Activated naive CD4-positive, alpha-beta T cell treated with anti-CD3 and anti-CD28 coated beads, Interleukin-2, amount 50 U/mL, for 24 hours (primary cell): ENCODE results near the gene DISP2.
A peak's percentile ranks its signal among the peaks of the same experiment; 100 is the strongest.

Experiments used
- H3K27ac Mint-ChIP-seq: one replicate; pipeline ENCODE4 v1.8.0; 2021; ENCODE audit warnings: mild to moderate bottlenecking, mixed read lengths
- H3K27me3 Mint-ChIP-seq: one replicate; pipeline ENCODE4 v1.8.0; 2021; ENCODE audit warnings: mixed read lengths
- H3K36me3 Mint-ChIP-seq: one replicate; pipeline ENCODE4 v1.8.0; 2021; ENCODE audit warnings: mixed read lengths
- H3K4me1 Mint-ChIP-seq: one replicate; pipeline ENCODE4 v1.8.0; 2021; ENCODE audit warnings: mixed read lengths
- H3K4me3 Mint-ChIP-seq: one replicate; pipeline ENCODE4 v1.8.0; 2021; ENCODE audit warnings: mild to moderate bottlenecking, mixed read lengths
- H3K9me3 Mint-ChIP-seq: one replicate; pipeline ENCODE4 v1.8.0; 2021; ENCODE audit warnings: mixed read lengths

DISP2 gene

DNA sequence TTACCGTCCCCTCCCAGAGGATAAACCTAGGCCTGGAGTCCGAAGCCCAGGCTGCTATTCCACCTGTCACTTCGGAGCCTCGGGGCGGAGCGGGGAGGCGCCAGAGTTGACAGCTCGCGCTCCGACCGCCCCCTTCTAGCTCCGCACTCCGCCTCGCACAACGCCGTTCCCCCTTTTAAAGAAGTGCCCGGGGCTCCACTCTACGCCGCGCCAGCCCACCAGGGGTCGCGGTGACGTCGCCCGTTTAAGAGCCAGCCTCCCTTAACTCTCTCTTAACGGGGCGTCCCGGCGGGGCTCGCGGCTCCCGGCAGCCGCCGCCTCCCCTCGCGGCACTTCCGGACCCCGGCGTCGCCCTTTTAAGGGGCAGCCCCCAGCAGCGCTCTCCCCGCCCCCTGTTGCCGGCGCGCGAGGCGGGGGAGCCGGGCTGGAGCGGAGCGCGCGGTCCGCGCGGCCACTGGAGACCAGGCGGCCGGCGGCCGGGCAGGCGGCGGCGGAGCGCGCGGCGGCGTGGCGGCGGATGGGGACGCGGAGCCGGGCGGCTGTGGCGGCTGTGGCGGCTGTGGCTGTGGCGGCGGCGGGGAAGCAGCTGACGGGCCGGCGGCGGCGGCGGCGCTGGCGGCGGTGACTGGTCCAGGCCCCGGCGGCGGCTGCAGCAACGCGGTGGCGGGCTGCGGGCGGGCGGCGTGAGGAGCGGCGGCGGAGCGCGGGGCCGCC lies 34.6 kb upstream of the DISP2 start, which contains the start of gene INAFM2:
INAFM2 (plus strand) TSS at position 454 of the 714 bp plus-strand sequence. CDS start 364 bp downstream, outside the sequence.
- H3K27me3 Mint-ChIP-seq: no peaks in the 10 kb centered on the region
- H3K36me3 Mint-ChIP-seq: no peaks in the 10 kb centered on the region
- peaks cover 41% of the 10 kb centered on the region for H3K4me1 Mint-ChIP-seq
- peak within 1 kb of the TSS; percentile 85 for H3K4me3 Mint-ChIP-seq
- no peak within 1 kb of the TSS for H3K27ac Mint-ChIP-seq
- no peaks in the 10 kb centered on the region for H3K9me3 Mint-ChIP-seq

DNA sequence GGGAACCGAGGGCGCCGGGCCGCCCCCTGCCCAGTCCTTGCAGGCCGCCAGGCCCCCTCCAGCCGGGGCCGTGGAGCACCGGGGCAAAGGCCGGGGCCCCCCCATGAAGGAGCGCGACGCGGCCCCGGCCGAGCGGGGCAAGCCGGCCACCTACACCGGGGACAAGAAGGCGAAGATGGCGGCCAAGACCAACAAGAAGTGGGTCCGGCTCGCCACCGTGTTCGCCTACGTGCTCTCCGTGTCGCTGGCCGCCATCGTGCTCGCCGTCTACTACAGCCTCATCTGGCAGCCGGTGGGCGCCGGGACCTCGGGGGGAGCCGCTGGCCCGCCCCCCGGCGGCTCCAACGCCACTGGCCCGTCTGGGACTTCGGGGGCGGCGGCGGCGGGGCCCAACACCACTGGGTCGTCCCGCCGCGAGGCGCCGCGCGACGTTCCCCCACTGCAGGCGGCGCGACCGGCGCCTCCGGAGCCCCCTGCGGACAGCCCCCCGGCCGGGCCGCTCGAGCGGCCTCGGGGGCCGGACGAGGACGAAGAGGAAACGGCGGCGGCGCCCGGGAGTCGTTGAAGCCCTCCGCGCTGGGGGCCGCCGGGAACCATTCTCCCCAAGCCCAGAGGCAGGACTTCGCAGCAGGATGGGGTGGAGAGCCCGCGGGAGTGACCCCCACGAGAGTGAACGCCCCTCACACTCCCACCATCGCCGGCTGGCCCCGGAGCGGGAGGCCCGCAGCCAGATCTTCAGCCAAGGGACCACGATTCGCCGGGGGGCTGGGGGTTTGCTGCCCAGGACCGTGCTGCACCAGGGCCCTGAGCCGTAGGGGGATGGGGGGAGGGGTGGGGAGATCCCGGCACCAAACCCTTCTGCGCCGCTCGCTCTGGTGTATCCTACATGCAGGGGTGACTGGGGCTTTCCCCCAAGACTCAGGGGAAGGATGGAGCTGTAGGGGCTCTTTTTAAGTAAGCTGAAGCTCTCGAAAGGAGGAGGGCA lies 33.8 kb upstream of the DISP2 start:
- H3K9me3 Mint-ChIP-seq: no peaks in the 10 kb centered on the region
- peaks cover 41% of the 10 kb centered on the region for H3K4me1 Mint-ChIP-seq
- no peaks in the 10 kb centered on the region for H3K36me3 Mint-ChIP-seq
- peak overlapping the region; percentile 82 for H3K4me3 Mint-ChIP-seq
- H3K27me3 Mint-ChIP-seq: no peaks in the 10 kb centered on the region
- H3K27ac Mint-ChIP-seq: no peak overlapping the region

DNA sequence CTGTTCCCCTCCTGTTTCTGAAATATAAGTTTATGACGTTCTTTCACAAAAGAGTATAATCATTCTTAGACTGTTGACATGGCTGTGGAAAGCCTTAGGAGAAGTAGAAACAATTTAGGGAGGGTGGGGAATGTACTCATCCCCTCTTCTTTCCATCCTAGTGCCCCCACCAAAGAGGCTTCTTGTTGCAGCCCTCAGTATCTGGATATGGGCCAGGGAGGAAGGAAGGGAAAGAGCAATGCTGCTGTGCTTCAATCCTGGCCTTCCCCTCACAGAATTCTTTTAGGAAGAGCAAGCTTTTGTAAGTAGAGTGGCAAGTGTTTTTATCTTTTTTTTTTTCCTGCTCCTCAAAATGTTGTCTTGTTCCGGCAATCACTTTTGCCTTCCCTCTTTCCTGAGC lies 32.8 kb upstream of the DISP2 start:
- H3K36me3 Mint-ChIP-seq: no peaks in the 10 kb centered on the region
- H3K4me1 Mint-ChIP-seq: peaks cover 41% of the 10 kb centered on the region
- no peaks in the 10 kb centered on the region for H3K9me3 Mint-ChIP-seq
- no peaks in the 10 kb centered on the region for H3K27me3 Mint-ChIP-seq
- H3K4me3 Mint-ChIP-seq: peak overlapping the region; percentile 82
- peak overlapping the region; percentile 15 for H3K27ac Mint-ChIP-seq

DNA sequence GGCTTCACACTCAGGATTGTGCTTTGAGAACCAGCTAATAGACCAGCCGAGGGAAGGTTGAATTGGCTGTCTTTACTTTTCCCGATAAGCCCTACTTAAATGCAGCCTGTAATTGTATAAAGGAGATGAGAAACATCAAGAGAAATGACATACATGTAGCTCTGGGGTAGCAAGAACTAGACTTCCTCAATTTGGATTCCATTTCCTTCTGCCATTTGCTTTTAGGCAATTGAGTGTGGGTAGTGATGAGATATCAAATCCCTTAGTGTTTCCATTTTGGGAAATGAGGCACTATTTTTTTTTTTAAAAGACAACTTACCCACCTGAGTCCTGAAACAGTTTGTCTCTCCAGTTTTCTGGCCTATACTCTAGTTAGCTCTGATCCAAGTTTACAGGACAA lies 32.3 kb upstream of the DISP2 start:
- H3K4me3 Mint-ChIP-seq: no peak overlapping the region
- no peaks in the 10 kb centered on the region for H3K36me3 Mint-ChIP-seq
- peaks cover 41% of the 10 kb centered on the region for H3K4me1 Mint-ChIP-seq

GRCh38 chr15:40327457-40327856 lies 30.6 kb upstream of the DISP2 start:
- Mint-ChIP-seq H3K27me3 (no peaks in the 10 kb centered on the region), H3K36me3 (no peaks in the 10 kb centered on the region), H3K9me3 (no peaks in the 10 kb centered on the region), H3K4me1 (peaks cover 26% of the 10 kb centered on the region), H3K4me3 (no peak overlapping the region), H3K27ac (no peak overlapping the region)

More for the DNA sequence above, 32.3 kb upstream of the DISP2 start:
- Mint-ChIP-seq H3K27me3 (no peaks in the 10 kb centered on the region), H3K27ac (no peak overlapping the region), H3K9me3 (no peaks in the 10 kb centered on the region)

DNA sequence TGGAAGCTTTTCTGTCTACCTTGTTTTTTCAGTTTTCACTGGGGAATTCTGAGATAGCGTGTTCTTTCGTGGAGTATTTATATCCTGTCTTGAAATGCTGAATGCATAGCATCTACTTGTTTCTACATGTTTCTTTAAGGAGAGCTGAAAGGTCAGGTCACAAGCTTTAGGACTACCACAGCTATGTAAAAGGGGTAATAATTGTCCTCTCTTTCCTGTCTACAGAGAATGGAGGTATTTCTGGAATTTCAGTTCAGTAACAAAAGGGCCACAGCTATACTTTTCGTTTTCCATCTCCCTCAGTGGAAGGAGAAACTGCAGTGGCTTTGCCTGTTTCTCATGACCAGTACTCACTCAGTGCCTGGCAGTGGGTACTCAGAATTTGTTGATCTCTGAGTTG lies 29.8 kb upstream of the DISP2 start:
- no peaks in the 10 kb centered on the region for H3K36me3 Mint-ChIP-seq
- no peaks in the 10 kb centered on the region for H3K27me3 Mint-ChIP-seq
- H3K4me3 Mint-ChIP-seq: no peak overlapping the region
- H3K4me1 Mint-ChIP-seq: peaks cover 22% of the 10 kb centered on the region
- no peak overlapping the region for H3K27ac Mint-ChIP-seq
- H3K9me3 Mint-ChIP-seq: no peaks in the 10 kb centered on the region

- no peaks in the 10 kb centered on the region for H3K9me3 Mint-ChIP-seq
- no peak overlapping the region for H3K27ac Mint-ChIP-seq
- H3K4me1 Mint-ChIP-seq: peaks cover 23% of the 10 kb centered on the region
- no peaks in the 10 kb centered on the region for H3K36me3 Mint-ChIP-seq
- no peaks in the 10 kb centered on the region for H3K27me3 Mint-ChIP-seq
- H3K4me3 Mint-ChIP-seq: no peak overlapping the region
Observed at GRCh38 chr15:40328751-40329150, 29.3 kb upstream of the DISP2 start.

GRCh38 chr15:40329804-40330203 lies 28.2 kb upstream of the DISP2 start:
- no peak overlapping the region for H3K4me3 Mint-ChIP-seq
- no peaks in the 10 kb centered on the region for H3K27me3 Mint-ChIP-seq
- peaks cover 30% of the 10 kb centered on the region for H3K4me1 Mint-ChIP-seq
- no peaks in the 10 kb centered on the region for H3K36me3 Mint-ChIP-seq
- H3K9me3 Mint-ChIP-seq: no peaks in the 10 kb centered on the region
- no peak overlapping the region for H3K27ac Mint-ChIP-seq

- H3K27ac Mint-ChIP-seq: no peak overlapping the region
- no peak overlapping the region for H3K4me3 Mint-ChIP-seq
- H3K36me3 Mint-ChIP-seq: no peaks in the 10 kb centered on the region
- peaks cover 24% of the 10 kb centered on the region for H3K4me1 Mint-ChIP-seq
- no peaks in the 10 kb centered on the region for H3K9me3 Mint-ChIP-seq
- H3K27me3 Mint-ChIP-seq: no peaks in the 10 kb centered on the region
Observed at GRCh38 chr15:40330368-40330836, 27.6 kb upstream of the DISP2 start.

GRCh38 chr15:40331026-40331425 lies 27.0 kb upstream of the DISP2 start:
- H3K36me3 Mint-ChIP-seq: no peaks in the 10 kb centered on the region
- H3K27me3 Mint-ChIP-seq: no peaks in the 10 kb centered on the region
- H3K9me3 Mint-ChIP-seq: no peaks in the 10 kb centered on the region
- H3K4me3 Mint-ChIP-seq: no peak overlapping the region
- H3K27ac Mint-ChIP-seq: no peak overlapping the region
- H3K4me1 Mint-ChIP-seq: peaks cover 20% of the 10 kb centered on the region

DNA sequence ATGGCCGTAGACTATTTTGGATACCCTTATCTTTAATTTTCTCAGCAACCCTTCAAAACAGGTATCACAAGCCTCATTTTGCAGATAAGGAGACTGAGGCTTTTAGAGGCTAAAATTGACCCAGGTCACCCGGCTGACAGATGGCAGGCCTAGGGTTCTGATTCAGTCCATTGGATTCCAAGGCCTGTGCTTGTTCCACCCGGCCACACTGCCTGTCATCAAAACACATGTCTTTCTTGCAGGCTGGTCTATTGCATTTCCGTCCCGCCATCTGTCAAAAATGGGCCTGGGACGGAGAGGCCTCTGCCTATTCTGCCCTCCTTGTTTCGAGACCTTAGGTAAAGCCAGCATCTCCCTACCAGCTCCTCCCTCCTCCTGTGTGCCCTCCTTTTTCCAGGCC lies 26.4 kb upstream of the DISP2 start:
- Mint-ChIP-seq H3K27ac (no peak overlapping the region), H3K27me3 (no peaks in the 10 kb centered on the region), H3K4me3 (no peak overlapping the region), H3K4me1 (peaks cover 19% of the 10 kb centered on the region), H3K9me3 (no peaks in the 10 kb centered on the region), H3K36me3 (no peaks in the 10 kb centered on the region)

DNA sequence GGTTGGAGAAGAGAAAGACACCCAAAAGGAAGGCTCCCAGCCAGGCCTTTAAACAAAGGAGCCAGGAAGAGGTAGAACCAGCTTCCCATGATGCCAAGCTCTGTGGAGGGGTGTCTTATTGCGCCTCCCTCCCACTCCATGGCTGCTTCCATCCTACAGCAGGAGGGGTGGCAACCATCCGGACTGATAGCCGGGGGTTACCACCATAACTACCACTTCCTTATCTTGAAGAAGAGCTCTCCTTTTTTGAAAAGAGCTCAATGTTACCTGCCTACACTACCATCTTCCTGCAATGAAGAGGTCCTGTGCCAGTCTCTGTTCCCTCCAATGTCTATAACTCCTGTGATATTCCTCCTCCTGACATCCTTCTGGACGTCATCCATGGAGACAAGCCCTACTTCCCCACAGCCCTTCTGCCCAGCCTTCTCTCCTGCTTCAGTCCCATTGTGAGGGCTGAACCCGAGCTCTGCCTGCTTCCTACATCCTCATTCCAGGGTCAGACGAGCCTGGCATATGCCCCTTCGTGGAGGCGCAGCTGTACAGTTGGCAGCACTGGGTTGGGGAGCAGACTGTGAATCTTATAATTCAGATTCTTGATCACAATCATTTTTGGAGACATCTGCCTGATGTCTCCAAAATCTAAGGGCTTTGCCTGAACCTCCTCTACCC lies 25.8 kb upstream of the DISP2 start:
- Mint-ChIP-seq H3K36me3 (no peaks in the 10 kb centered on the region), H3K27me3 (no peaks in the 10 kb centered on the region), H3K9me3 (no peaks in the 10 kb centered on the region), H3K4me1 (peaks cover 19% of the 10 kb centered on the region), H3K27ac (no peak overlapping the region), H3K4me3 (no peak overlapping the region)

DNA sequence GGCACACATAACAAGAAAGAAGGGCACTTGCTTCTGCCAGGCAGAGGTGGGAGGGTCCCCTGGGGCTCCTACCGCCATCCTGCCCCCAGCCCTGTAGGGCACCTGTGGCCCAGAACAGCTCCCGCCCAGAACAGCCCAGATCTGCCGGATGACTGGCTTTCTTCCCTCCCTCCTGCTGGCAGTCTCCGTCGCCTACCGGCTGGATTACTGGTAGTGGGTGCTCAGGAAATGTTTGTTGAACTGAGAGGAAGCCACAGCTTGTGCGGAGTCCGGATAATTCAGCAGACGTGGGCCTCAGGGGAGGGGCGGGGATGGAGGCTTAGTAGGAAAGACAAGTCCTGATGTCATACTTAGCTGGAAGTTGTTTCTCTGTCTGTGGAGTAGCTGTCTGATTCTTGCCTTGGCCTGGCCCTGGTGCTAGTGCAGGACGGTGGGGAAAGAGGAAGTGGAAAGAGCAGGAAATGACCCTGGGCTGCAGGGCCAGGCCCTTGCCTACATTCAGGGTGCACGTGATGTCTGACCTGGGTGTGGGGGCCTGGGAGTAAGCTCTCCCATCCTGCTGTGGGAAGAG lies 24.0 kb upstream of the DISP2 start:
- no peaks in the 10 kb centered on the region for H3K36me3 Mint-ChIP-seq
- no peaks in the 10 kb centered on the region for H3K9me3 Mint-ChIP-seq
- no peaks in the 10 kb centered on the region for H3K27me3 Mint-ChIP-seq
- peak overlapping the region; percentile 2 for H3K4me3 Mint-ChIP-seq
- peaks cover 16% of the 10 kb centered on the region for H3K4me1 Mint-ChIP-seq
- H3K27ac Mint-ChIP-seq: peak overlapping the region; percentile 76

DNA sequence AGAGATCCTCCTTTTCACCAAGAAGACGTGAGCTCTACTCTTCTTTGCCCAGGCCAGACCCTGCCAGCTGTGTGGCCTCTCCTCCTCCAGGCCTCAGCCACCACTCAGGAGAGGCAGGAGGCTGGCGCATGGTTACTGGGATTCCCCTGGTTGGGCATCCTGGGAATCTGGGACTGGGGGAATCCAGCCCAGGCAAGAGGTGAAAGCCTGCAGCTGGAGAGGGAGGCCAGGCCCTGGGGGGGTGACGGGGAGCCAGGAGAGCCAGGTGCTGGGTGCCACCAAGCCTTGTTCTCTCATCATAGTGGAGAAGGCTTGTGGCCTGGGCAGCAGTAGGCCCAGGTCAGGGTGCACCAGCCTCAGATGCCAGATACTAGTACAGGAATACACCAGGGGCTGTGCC lies 23.5 kb upstream of the DISP2 start:
- peaks cover 16% of the 10 kb centered on the region for H3K4me1 Mint-ChIP-seq
- no peak overlapping the region for H3K4me3 Mint-ChIP-seq
- H3K27me3 Mint-ChIP-seq: no peaks in the 10 kb centered on the region
- no peaks in the 10 kb centered on the region for H3K36me3 Mint-ChIP-seq
- H3K9me3 Mint-ChIP-seq: no peaks in the 10 kb centered on the region
- H3K27ac Mint-ChIP-seq: no peak overlapping the region
